ENCODE measurements around the gene VIPAS39.
A peak's percentile ranks its signal among the peaks of the same experiment; 100 is the strongest.

The VIPAS39 gene

GRCh38 chr14:77390188-77390587, 67.2 kb downstream of the VIPAS39 start:
- no peaks in the 10 kb centered on the region for H3K27me3 ChIP-seq (ENCODE audit: control insufficient read depth in 1 of 2, insufficient read depth in 2 of 2, low read length in 2 of 2)
- H3K9ac ChIP-seq (ENCODE audit: low read length): no peak overlapping the region

GRCh38 chr14:77378701-77379100, 78.7 kb downstream of the VIPAS39 start:
- H3K27ac ChIP-seq (ENCODE audit: low read depth, low read length): no peak overlapping the region
- no peaks in the 10 kb centered on the region for H3K27me3 ChIP-seq (ENCODE audit: control insufficient read depth in 1 of 2, insufficient read depth in 2 of 2, low read length in 2 of 2)
- no peaks in the 10 kb centered on the region for H3K9me3 ChIP-seq (ENCODE audit: low read length)
- H3K9ac ChIP-seq (ENCODE audit: low read length): no peak overlapping the region
- H3K4me1 ChIP-seq (ENCODE audit: insufficient read depth, low read length): peaks cover 12% of the 10 kb centered on the region
- no peaks in the 10 kb centered on the region for H3K36me3 ChIP-seq (ENCODE audit: insufficient read depth, low read length)
- H3K4me3 ChIP-seq (ENCODE audit: low read depth in 1 of 2, low read length in 2 of 2): no peak overlapping the region

More at GRCh38 chr14:77390188-77390587, 67.2 kb downstream of the VIPAS39 start:
- no peak overlapping the region for H3K27ac ChIP-seq (ENCODE audit: low read depth, low read length)
- no peaks in the 10 kb centered on the region for H3K9me3 ChIP-seq (ENCODE audit: low read length)
- H3K4me1 ChIP-seq (ENCODE audit: insufficient read depth, low read length): no peaks in the 10 kb centered on the region
- H3K36me3 ChIP-seq (ENCODE audit: insufficient read depth, low read length): no peaks in the 10 kb centered on the region
- H3K4me3 ChIP-seq (ENCODE audit: low read depth in 1 of 2, low read length in 2 of 2): no peak overlapping the region

- Histone ChIP-seq H3K27me3 (ENCODE audit: control insufficient read depth in 1 of 2, insufficient read depth in 2 of 2, low read length in 2 of 2) (no peaks in the 10 kb centered on the region), H3K4me3 (ENCODE audit: low read depth in 1 of 2, low read length in 2 of 2) (peak overlapping the region; percentile 84 to 94), H3K9ac (ENCODE audit: low read length) (no peak overlapping the region), H3K27ac (ENCODE audit: low read depth, low read length) (peak overlapping the region; percentile 91), H3K36me3 (ENCODE audit: insufficient read depth, low read length) (no peaks in the 10 kb centered on the region), H3K4me1 (ENCODE audit: insufficient read depth, low read length) (peaks cover 12% of the 10 kb centered on the region), H3K9me3 (ENCODE audit: low read length) (no peaks in the 10 kb centered on the region)
Observed at GRCh38 chr14:77377502-77377844, 79.9 kb downstream of the VIPAS39 start.

GRCh38 chr14:77376771-77377501, 80.5 kb downstream of the VIPAS39 start, which contains the start of the genes SAMD15 and TMED8:
Gene SAMD15 (plus strand): TSS chr14:77377379. CDS start chr14:77377419, 40 bp downstream.
Gene TMED8 (minus strand): TSS chr14:77377094. CDS start chr14:77377053, 41 bp downstream.
- H3K27me3 ChIP-seq (ENCODE audit: control insufficient read depth in 1 of 2, insufficient read depth in 2 of 2, low read length in 2 of 2): no peaks in the 10 kb centered on the region
- H3K4me1 ChIP-seq (ENCODE audit: insufficient read depth, low read length): peaks cover 12% of the 10 kb centered on the region
- H3K9me3 ChIP-seq (ENCODE audit: low read length): no peaks in the 10 kb centered on the region
- H3K36me3 ChIP-seq (ENCODE audit: insufficient read depth, low read length): no peaks in the 10 kb centered on the region
- peak within 1 kb of the TSS; percentile 84 to 94 for H3K4me3 ChIP-seq (ENCODE audit: low read depth in 1 of 2, low read length in 2 of 2)
- peak within 1 kb of the TSS; percentile 91 for H3K27ac ChIP-seq (ENCODE audit: low read depth, low read length)
- H3K9ac ChIP-seq (ENCODE audit: low read length): peak within 1 kb of the TSS; percentile 8

Measured in muscle layer of colon (tissue), 2 donors.